Measurements from ENCODE around the gene CDKN2B-AS1.

The CDKN2B-AS1 gene

DNA sequence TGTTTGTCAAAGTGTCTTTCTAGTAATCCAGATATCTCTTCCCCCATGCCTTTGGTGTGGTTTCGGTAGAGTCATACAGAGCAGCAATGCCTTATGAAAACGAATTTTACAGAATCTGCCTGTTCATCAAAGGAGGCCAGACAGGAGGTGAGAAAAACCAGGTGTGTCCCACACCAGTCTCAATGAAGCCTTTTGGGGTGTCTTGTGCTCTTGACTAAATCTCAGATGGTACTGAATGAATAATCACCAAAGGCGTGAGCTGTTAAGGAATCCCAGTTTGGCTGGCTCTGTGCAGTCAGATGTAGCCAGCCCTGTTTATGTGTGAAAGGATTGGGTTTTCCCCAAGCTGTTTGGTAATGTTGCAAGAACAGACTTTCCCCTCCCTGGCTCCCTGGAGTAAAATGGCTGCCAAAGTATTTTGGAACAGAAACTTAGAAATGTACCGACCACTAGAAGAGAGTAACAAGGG is 85.3 kb downstream of the CDKN2B-AS1 start:
- H3K4me3 ChIP-seq (ENCODE audit: low read depth, low read length): no peak overlapping the region
- TF ChIP-seq, protein P1, sequence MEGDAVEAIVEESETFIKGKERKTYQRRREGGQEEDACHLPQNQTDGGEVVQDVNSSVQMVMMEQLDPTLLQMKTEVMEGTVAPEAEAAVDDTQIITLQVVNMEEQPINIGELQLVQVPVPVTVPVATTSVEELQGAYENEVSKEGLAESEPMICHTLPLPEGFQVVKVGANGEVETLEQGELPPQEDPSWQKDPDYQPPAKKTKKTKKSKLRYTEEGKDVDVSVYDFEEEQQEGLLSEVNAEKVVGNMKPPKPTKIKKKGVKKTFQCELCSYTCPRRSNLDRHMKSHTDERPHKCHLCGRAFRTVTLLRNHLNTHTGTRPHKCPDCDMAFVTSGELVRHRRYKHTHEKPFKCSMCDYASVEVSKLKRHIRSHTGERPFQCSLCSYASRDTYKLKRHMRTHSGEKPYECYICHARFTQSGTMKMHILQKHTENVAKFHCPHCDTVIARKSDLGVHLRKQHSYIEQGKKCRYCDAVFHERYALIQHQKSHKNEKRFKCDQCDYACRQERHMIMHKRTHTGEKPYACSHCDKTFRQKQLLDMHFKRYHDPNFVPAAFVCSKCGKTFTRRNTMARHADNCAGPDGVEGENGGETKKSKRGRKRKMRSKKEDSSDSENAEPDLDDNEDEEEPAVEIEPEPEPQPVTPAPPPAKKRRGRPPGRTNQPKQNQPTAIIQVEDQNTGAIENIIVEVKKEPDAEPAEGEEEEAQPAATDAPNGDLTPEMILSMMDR (IDR thresholded peaks at IDR 0.05; ENCODE audit: low read depth, low read length, missing control alignments): no peak
- peak; percentile 30 for DNase-seq (ENCODE audit: low read depth)

DNA sequence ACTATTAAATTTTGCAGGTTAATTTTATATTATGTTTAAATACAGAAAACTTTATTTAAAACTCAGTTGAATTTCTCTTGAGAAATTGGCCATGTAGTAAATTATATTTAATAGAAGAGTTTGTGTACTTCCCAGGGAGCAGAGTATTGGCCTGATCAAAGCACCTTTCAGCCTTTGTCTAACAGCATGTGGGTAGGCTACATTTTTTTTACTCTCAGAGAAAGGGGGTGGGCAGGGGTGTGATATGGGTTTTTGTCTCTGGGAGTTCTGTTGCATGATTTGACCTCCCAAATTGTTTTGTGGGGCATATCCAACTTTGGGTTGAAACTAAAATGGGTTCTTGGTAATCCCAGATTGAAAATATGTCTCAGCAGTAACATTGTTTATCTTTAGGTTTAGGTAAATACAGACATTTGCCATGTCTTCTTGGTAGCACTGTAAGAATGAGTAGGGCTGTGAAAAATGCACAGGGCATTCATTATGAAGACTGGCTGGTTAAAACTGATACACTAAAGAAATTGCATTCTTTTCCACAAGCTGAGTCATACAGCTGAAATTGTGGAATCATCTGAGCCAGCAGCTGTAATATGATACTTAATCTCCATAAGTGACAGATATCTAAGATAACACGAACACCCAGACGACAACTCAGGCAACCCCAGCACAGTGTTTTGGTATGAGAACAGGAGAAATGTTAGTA is 89.9 kb downstream of the CDKN2B-AS1 start:
- no peak for DNase-seq (ENCODE audit: low read depth)
- no peak overlapping the region for H3K4me3 ChIP-seq (ENCODE audit: low read depth, low read length)
- TF ChIP-seq, protein P1 (IDR thresholded peaks at IDR 0.05; ENCODE audit: low read depth, low read length, missing control alignments): no peak

DNA sequence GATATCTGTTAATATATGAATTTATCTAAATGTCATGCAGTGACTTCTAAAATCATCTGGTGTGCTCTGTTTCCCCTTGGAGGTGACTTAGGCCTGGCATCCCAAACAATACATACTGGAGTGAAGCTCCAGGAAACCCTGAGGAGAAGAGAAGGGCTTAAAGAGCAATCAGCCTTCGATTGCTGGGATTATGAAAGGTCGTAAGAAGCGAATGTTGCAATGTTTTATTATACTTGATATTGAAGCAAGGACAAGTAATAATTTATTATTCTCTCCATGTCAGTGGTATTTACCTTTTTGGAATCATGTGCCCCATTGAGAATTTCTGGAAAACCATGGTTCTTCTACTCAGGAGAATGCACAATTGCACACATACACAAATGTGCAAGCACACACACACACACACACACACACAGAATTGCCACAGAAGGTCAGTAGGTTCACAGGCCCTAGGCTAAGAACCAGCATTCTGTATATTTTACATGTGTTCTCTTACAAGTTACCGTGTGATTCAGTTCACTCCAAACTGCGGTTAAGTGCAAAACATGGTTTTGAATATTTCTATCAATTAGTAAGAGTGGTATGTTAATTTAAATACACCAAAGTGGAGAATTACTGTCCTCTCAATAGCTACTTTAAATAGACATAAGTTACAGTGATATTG is 93.6 kb downstream of the CDKN2B-AS1 start:
- TF ChIP-seq, protein P1 (IDR thresholded peaks at IDR 0.05; ENCODE audit: low read depth, low read length, missing control alignments): no peak

DNA sequence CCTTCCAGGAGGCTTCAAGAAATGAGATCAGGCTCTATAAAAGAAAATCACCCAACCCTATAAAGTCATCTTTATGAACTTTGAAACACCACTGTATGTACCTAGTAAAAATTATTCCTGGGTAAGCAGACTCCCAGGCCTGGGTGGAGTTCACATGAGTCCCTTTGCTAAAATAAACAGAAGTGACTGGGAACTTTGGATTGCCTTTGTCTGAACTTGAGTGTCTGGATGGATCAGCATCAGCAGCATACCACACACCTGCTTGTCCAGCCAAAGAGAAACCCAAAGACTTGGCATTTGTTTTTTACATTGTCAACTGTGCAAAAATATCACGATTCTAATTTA is 94.1 kb downstream of the CDKN2B-AS1 start:
- H3K4me3 ChIP-seq (ENCODE audit: low read depth, low read length): no peak overlapping the region
- TF ChIP-seq, protein P1 (IDR thresholded peaks at IDR 0.05; ENCODE audit: low read depth, low read length, missing control alignments): no peak
- DNase-seq (ENCODE audit: low read depth): no peak

More for the DNA sequence above, 93.6 kb downstream of the CDKN2B-AS1 start:
- no peak for DNase-seq (ENCODE audit: low read depth)
- no peak overlapping the region for H3K4me3 ChIP-seq (ENCODE audit: low read depth, low read length)

DNA sequence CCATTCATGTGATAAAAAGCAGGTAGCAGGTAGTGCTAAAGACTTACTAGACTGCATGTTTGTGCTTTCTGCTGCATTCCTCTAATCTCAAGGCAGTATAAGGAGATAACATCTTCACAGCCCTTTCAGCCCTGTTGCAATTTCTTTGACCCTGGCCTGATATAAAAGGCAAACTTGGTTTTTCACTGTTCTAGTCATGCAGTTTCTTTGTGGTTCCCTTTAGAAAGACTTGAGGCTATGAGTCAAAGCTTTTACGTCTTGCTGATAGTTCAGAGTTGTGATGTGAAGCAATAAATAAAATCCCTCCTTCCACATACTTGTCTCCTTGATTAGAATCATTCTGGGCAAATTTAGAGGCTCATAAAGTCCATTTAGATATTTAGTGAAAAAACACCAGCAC is 103.1 kb downstream of the CDKN2B-AS1 start:
- DNase-seq (ENCODE audit: low read depth): no peak
- TF ChIP-seq, protein P1 (IDR thresholded peaks at IDR 0.05; ENCODE audit: low read depth, low read length, missing control alignments): no peak
- H3K4me3 ChIP-seq (ENCODE audit: low read depth, low read length): no peak overlapping the region

DNA sequence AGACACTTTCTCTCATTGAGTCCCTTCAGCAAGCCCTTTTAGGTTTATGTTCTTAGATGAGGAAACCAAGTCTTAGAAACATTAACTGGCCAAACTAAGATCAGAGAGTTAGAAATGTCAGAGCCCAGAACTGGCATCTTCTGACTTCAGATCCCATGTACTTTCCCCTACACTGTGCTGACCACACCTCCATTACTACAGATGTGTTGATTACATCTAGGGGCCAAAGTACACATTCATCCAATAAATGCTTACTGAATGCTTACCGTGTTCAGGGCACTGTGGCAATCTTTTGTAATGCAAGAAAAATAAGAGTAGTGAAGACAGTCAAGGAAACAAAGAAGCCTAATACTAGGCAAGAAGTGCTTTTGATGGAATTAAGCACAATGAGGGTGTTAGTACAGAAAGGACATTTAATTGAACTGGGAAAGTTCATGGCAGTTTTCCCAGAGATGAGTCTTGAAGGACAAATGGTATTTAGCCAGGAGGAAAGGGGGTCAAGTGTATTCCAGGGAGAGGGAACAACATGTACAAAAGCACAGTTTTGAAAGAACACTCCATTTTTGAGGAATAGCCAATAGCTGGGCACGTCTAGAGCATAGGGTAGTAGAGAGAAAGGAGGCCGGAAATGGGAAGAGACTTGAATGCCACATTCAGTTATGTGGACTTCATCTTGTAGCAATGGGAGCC is 104.2 kb downstream of the CDKN2B-AS1 start:
- TF ChIP-seq, protein P1 (IDR thresholded peaks at IDR 0.05; ENCODE audit: low read depth, low read length, missing control alignments): no peak
- no peak overlapping the region for H3K4me3 ChIP-seq (ENCODE audit: low read depth, low read length)
- no peak for DNase-seq (ENCODE audit: low read depth)
